Progenitor cell of endocrine pancreas (in vitro differentiated cells): ENCODE results near the gene ARHGEF4. TPM values are rescaled to one million over a fixed set of nuclear protein-coding genes. Genes with fewer than 3 reads are reported as not detected.
A peak's percentile ranks its signal among the peaks of the same experiment; 100 is the strongest.

ENCODE experiments used
- DNase-seq: peaks from one replicate; pipeline ENCODE4 v3.0.0; 2021; ENCODE audit warnings: low spot score; ENCODE audit not compliant: unreplicated experiment
- H3K27ac Mint-ChIP-seq: 2 replicates; pipeline ENCODE4 v1.8.0; 2021; ENCODE audit warnings: mild to moderate bottlenecking, moderate library complexity, mixed read lengths
- H3K27me3 Mint-ChIP-seq: 2 replicates; pipeline ENCODE4 v1.8.0; 2021; ENCODE audit warnings: mixed read lengths
- H3K36me3 Mint-ChIP-seq: 2 replicates; pipeline ENCODE4 v1.8.0; 2022; ENCODE audit warnings: mixed read lengths; ENCODE audit not compliant: insufficient read depth
- H3K4me1 Mint-ChIP-seq: 2 replicates; pipeline ENCODE4 v1.8.0; 2021; ENCODE audit warnings: low read depth, mixed read lengths
- H3K4me3 Mint-ChIP-seq: 2 replicates; pipeline ENCODE4 v1.8.0; 2021; ENCODE audit warnings: low read depth, mild to moderate bottlenecking, moderate library complexity, mixed read lengths
- H3K9me3 Mint-ChIP-seq: 2 replicates; pipeline ENCODE4 v1.8.0; 2021; ENCODE audit warnings: low read depth, mixed read lengths
- CTCF ChIP-seq: fragments of 200-600 bp; sonication (generic); IDR thresholded peaks from one replicate; pipeline ENCODE4 v1.5.0; 2021; ENCODE audit warnings: antibody characterized with exemption, mild to moderate bottlenecking; ENCODE audit not compliant: unreplicated experiment
- total RNA-seq: library from RNA; stranded (reverse); gene quantifications from 2 replicates; pipeline ENCODE4 v1.2.1, GENCODE V29; 2021

ARHGEF4 gene
- total RNA-seq, 1 donor from 2014 or later = 5.6 TPM

- Mint-ChIP-seq H3K36me3 (peaks cover 6% of the 10 kb centered on the region), H3K9me3 (no peaks in the 10 kb centered on the region), H3K4me3 (no peak overlapping the region), H3K27me3 (no peaks in the 10 kb centered on the region), H3K4me1 (peaks cover 6% of the 10 kb centered on the region), H3K27ac (no peak overlapping the region)
- DNase-seq = no peak
- no peak for TF ChIP-seq CTCF
Measured at GRCh38 chr2:131044075-131044756, 207.5 kb downstream of the ARHGEF4 start.

- no peaks in the 10 kb centered on the region for H3K9me3 Mint-ChIP-seq
- H3K36me3 Mint-ChIP-seq = peaks cover 7% of the 10 kb centered on the region
- TF ChIP-seq CTCF = no peak
- no peak for DNase-seq
- H3K27ac Mint-ChIP-seq = no peak overlapping the region
- H3K4me3 Mint-ChIP-seq = no peak overlapping the region
- H3K4me1 Mint-ChIP-seq = peaks cover 6% of the 10 kb centered on the region
- no peaks in the 10 kb centered on the region for H3K27me3 Mint-ChIP-seq
Measured at GRCh38 chr2:131044757-131045150, 208.0 kb downstream of the ARHGEF4 start.

- no peaks in the 10 kb centered on the region for H3K9me3 Mint-ChIP-seq
- peaks cover 12% of the 10 kb centered on the region for H3K36me3 Mint-ChIP-seq
- no peak for TF ChIP-seq CTCF
- H3K4me1 Mint-ChIP-seq = peaks cover 6% of the 10 kb centered on the region
- no peak overlapping the region for H3K27ac Mint-ChIP-seq
- no peak for DNase-seq
- H3K4me3 Mint-ChIP-seq = no peak overlapping the region
- no peaks in the 10 kb centered on the region for H3K27me3 Mint-ChIP-seq
Measured at GRCh38 chr2:131045286-131046027, 208.7 kb downstream of the ARHGEF4 start.

GRCh38 chr2:131046028-131046917, 209.6 kb downstream of the ARHGEF4 start:
- H3K27ac Mint-ChIP-seq = no peak overlapping the region
- H3K4me3 Mint-ChIP-seq = no peak overlapping the region
- peaks cover 15% of the 10 kb centered on the region for H3K36me3 Mint-ChIP-seq
- no peak for TF ChIP-seq CTCF
- no peaks in the 10 kb centered on the region for H3K9me3 Mint-ChIP-seq
- H3K4me1 Mint-ChIP-seq = peaks cover 1% of the 10 kb centered on the region
- no peak for DNase-seq
- no peaks in the 10 kb centered on the region for H3K27me3 Mint-ChIP-seq

GRCh38 chr2:131046918-131047652, 210.4 kb downstream of the ARHGEF4 start:
- no peaks in the 10 kb centered on the region for H3K9me3 Mint-ChIP-seq
- TF ChIP-seq CTCF = no peak
- H3K36me3 Mint-ChIP-seq = peaks cover 22% of the 10 kb centered on the region
- DNase-seq = no peak
- no peaks in the 10 kb centered on the region for H3K27me3 Mint-ChIP-seq
- H3K4me3 Mint-ChIP-seq = no peak overlapping the region
- peak overlapping the region; percentile 23 for H3K27ac Mint-ChIP-seq
- H3K4me1 Mint-ChIP-seq = no peaks in the 10 kb centered on the region
